HG03064 (cell line): Measurements from ENCODE around the gene MSI2.

Source experiments
- ATAC-seq: cut with Tn5 transposase; IDR thresholded peaks from one replicate; pipeline ENCODE4 v1.9.1; 2021; ENCODE audit warnings: low read depth; ENCODE audit not compliant: unreplicated experiment

The MSI2 gene

DNA sequence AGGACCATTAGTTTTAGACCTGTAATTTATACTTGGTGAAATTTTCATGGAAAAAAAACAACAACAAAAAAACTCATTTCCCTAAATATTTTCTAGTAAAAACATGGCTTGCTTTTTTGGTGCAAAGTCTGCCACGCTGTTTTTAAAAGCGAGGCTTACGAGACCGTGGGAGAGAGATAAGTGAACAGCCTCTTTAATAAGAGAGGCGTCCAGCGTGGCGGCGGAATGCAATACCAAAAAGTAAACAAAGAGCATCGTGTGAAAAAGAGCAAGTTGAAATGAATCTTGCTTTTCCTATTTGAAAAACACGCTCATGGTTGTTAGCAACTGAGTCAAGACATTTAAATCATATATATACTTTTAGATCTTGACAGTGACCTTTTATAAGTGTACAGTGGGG lies 10.5 kb upstream of the MSI2 start:
- no peak for ATAC-seq

- ATAC-seq = no peak
Measured at GRCh38 chr17:57246257-57246656, 10.1 kb upstream of the MSI2 start.

DNA sequence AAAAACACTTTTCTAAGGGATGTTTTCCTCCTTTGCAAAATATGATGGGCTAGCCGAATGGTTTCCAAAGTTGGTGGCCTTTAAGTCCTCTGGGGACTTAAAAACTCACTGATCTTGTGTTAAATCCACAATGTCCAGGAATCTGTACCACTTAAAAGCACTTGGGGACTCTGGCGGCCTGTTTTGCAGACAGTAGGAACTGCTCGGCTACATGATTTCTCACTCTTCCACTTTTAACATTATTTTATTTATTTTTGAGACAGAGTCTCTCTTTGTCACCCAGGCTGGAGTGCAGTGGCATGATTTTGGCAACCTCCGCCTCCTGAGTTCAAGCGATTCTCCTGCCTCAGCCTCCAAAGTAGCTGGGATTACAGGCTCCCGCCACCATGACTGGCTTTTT lies 9.1 kb upstream of the MSI2 start:
- no peak for ATAC-seq

DNA sequence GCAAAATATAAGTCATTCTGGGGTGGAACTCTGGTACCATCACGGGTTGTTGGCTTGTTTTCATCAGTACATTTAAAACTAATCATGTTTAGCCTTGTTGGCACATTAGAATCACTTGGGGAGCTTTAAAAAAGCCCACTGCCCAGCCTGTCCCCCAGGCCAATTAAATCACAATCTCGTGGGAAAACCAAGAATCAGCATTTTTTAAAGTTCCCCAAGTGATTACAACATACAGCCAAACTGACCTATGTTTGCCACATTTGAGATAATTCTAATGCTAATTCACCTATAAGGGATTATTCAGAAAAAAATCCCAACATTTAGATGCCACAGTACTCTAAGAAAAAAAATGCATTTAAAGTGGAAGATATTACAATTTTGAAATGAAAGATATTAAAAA lies 8.4 kb upstream of the MSI2 start:
- ATAC-seq = no peak

GRCh38 chr17:57249520-57249919 lies 6.8 kb upstream of the MSI2 start:
- ATAC-seq = no peak

- ATAC-seq = no peak
Measured at GRCh38 chr17:57251211-57251787, 5.0 kb upstream of the MSI2 start.

GRCh38 chr17:57253362-57254065 lies 2.8 kb upstream of the MSI2 start:
- ATAC-seq = no peak

GRCh38 chr17:57255182-57255775 lies 1.0 kb upstream of the MSI2 start:
- ATAC-seq = no peak

DNA sequence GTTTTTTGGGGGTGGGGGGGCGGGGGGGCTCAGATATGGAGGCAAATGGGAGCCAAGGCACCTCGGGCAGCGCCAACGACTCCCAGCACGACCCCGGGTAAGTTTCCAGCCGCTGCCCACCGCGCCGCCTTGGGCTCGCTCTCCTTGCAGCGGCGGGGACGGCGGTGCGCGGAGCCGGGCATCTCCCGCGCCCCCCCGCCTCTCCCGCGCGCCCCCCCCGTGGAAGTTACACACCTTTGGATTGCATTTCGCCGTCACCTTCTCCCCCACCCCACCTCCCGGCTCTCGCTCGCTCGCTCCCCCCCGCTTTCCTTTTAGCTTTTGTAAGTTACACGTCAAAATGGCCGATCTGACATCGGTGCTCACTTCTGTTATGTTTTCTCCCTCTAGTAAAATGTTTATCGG lies 387 bp downstream of the MSI2 start:
- ATAC-seq = no peak

DNA sequence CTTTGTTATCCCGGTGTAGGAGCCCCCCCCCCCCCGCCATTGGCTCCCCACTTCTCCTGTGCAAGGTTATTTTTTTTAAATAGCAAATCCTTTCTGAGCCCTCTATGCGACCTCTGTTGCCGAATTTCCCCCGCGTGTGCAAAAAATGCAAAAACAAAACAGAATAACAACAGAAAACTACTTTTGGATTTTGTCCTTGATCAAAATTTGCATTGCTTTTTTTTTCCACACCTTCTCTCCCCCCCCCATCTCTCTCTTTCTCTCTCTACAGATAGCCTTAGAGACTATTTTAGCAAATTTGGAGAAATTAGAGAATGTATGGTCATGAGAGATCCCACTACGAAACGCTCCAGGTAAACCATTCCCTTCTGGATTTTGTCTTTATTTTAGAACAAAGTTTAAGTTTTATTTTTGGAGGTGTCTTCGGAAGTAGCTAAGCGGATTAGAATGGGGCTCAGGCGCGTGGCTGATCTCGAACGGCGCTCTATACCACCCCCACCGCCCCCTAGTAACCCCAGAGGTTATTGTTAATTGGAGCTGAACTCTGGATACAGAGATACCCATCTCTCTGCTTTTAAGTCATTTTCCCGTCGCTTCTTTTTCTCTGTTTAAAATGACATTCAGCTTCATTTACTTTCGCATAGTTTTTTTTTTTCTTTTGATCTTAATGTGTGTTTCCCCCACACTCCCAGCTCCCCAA lies 1.0 kb downstream of the MSI2 start:
- ATAC-seq = no peak

DNA sequence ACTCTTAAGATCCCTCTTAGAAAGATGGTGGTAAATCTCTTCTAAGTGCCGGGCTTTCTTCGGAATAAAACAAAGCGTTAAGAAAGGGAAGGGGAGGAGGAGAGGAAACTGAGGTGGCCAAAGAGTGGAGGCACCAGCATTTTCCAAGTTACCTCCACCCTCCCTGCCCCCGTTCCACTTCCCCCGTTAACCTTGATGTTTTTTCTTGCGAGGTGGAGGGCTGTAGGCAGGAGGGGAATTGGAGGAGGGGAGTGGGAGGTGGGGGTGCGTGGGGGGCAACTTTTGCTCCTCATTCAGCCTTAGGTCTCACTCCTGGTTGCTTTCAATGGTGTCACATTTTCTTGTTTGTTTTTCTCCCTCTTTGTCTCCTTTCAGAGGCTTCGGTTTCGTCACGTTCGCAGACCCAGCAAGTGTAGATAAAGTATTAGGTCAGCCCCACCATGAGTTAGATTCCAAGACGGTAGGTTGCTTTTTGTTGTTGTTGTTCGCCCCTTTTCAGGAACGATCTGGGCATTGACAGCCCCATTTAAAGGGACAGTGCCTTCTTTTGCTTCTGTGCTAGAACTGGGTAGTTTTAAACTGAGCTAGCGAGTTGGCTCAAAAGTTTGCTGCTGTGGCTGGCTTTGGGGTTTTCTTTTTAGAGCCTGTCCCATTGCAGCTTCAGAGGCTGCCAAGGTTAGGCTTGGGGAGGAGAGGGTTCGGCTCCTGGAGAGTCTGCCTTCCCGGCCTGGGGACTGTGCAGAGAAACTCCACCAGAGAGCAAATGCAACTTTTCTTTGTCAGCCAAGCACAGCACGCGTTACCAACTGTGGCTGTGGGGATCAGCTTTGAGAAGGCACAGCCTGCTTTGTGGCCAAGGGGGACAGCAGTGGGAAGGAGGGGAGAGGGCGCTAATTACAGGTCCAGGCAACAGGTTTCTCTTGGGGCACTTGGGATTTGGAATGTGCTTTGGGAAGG lies 1.9 kb downstream of the MSI2 start:
- no peak for ATAC-seq

GRCh38 chr17:57259306-57259705 lies 3.0 kb downstream of the MSI2 start:
- no peak for ATAC-seq

DNA sequence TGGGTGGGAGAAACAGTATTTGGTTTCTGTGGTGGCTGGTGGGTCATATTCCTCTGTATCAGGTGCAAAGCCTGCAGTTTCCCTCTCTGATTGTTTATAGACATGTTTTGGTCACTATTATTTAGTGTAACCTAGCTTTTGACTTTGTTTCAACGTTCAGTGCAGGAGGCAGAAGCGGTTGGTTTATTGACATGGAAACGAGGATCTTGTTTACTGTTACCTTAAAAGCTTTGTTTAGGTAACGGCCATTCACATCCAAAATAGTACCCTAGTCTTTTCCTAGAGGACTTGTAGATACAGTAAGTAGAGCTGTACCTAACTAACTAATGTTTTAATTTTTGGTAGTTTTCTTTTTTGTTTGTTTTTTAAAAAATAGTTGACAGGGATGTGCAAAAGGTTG lies 3.5 kb downstream of the MSI2 start:
- ATAC-seq = no peak

DNA sequence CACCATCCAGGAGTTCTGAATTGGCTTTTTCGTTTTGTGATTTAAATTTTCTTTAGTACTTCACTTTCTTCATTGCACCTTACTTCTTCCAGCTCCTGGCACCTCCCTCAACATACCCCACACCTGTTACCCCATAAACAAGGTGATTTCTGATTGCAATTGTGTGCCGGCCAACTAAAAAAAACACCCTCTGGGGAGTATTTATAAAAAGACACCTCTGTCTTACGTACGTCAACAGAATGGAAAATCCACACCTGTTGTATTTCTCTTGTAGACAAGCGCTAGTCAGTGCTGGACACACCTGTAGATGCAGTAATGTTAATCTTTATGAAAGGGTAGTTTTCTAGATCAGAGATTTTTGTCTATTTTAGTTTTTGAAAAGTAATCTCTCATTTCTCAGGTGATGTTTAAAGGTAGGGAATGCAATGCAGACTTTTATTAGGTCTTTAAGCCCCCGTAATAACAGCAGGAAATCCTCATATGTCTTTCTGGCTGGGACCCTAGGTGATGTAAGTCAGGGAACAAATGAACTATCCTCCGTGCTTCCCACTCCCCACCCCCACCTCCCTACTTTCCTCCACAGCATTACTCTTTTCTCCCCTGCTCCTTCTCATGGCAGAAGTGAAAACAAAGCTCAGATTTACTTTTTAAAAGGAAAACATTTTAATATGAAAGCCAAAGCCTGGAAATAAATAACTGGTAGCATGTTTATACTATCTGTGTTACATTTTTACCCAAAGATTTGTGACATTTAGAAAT lies 4.2 kb downstream of the MSI2 start:
- no peak for ATAC-seq

GRCh38 chr17:57261084-57261461 lies 4.8 kb downstream of the MSI2 start:
- ATAC-seq = no peak

- no peak for ATAC-seq
Measured at GRCh38 chr17:57262557-57262956, 6.2 kb downstream of the MSI2 start.

GRCh38 chr17:57264250-57264649 lies 7.9 kb downstream of the MSI2 start:
- no peak for ATAC-seq

DNA sequence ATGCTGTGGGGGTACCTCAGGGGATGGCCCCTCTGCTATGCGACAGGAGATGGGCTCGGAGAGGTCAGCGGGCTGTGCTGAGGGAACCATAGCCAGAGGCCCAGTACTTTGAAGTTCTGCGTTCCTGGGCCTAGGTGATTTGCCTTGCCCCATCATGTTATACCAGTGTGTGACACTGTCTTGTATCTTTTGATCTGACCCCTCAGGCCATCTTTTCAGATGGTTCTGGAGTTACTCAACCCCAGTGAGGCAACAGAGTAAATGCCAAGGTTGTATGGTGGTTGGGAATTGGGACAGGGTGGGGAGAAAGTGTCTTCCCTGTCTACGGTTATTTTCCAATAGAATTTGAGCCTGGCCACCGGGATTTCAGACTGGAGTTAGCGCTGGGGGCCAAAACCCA lies 8.5 kb downstream of the MSI2 start:
- no peak for ATAC-seq

DNA sequence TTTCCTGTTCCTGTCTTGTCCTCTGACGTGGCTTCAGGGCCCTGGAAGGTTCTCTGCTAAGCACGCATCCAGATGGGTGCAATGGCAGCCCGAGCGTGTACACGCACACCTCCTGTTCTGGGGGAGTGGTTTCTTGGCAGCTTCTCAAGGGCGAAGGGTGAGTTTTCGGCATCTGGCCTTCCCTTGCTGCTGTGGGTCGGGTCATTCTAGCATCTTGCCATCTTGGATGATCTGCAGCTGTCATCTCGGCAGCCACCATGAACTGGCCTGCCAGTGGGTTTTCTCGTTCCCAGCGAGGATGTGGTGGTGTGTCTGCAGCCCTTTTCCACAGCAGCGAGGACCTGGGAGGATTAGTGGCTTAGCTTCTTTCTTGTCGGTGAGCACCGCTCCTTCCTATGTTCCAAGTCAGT lies 10.6 kb downstream of the MSI2 start:
- no peak for ATAC-seq

DNA sequence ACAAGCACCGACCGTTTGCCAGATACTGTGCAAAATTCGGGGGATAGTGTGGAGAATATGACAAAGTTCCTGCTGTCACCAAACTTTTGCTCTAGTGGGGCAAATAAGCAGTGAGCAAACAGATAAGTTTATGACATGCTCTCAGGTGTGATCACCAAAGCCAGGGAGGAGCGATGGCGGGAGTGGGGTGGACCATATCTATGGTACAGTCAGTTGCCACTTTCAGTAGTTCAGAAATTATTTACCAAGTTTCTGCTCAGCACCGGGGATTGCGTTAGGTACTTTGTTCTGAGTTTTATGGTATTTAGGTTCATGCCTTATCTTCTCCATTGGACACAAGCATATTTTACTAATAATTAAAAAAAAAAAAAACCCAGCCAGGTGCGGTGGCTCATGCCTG lies 11.9 kb downstream of the MSI2 start:
- no peak for ATAC-seq
